Osteocyte (in vitro differentiated cells): ENCODE measurements around the gene BBS5. TPM values are rescaled to one million over a fixed set of nuclear protein-coding genes. Genes with fewer than 3 reads are reported as not detected.

ENCODE experiments used
- DNase-seq: peaks from one replicate; pipeline ENCODE4 v3.0.0; 2021; ENCODE audit warnings: mixed read lengths; ENCODE audit not compliant: unreplicated experiment; ENCODE audit errors: extremely low spot score
- H3K27ac Mint-ChIP-seq: one replicate; pipeline ENCODE4 v1.8.0; 2021; ENCODE audit warnings: mild to moderate bottlenecking, mixed read lengths; ENCODE audit not compliant: unreplicated experiment
- H3K27me3 Mint-ChIP-seq: one replicate; pipeline ENCODE4 v1.8.0; 2021; ENCODE audit warnings: mixed read lengths; ENCODE audit not compliant: unreplicated experiment
- H3K36me3 Mint-ChIP-seq: one replicate; pipeline ENCODE4 v1.8.0; 2021; ENCODE audit warnings: mixed read lengths; ENCODE audit not compliant: unreplicated experiment
- H3K4me1 Mint-ChIP-seq: one replicate; pipeline ENCODE4 v1.8.0; 2021; ENCODE audit warnings: mixed read lengths; ENCODE audit not compliant: unreplicated experiment
- H3K4me3 Mint-ChIP-seq: one replicate; pipeline ENCODE4 v1.8.0; 2021; ENCODE audit warnings: mild to moderate bottlenecking, moderate library complexity, mixed read lengths; ENCODE audit not compliant: unreplicated experiment
- H3K9me3 Mint-ChIP-seq: one replicate; pipeline ENCODE4 v1.8.0; 2021; ENCODE audit warnings: mixed read lengths; ENCODE audit not compliant: unreplicated experiment
- total RNA-seq: library from RNA; stranded (reverse); gene quantifications from 2 replicates; pipeline ENCODE4 v1.2.1, GENCODE V29; 2021
- TF ChIP-seq, protein P1 (sequence below): fragments of 200-600 bp; sonication (generic); IDR thresholded peaks from 2 replicates; pipeline ENCODE4 v1.5.0; 2021; ENCODE audit warnings: antibody characterized with exemption, mild to moderate bottlenecking, moderate library complexity

The BBS5 gene
- total RNA-seq, 1 donor from 2014 or later, result 11.6 TPM

GRCh38 chr2:169462896-169463695, 16.2 kb upstream of the BBS5 start:
- TF ChIP-seq, protein P1, sequence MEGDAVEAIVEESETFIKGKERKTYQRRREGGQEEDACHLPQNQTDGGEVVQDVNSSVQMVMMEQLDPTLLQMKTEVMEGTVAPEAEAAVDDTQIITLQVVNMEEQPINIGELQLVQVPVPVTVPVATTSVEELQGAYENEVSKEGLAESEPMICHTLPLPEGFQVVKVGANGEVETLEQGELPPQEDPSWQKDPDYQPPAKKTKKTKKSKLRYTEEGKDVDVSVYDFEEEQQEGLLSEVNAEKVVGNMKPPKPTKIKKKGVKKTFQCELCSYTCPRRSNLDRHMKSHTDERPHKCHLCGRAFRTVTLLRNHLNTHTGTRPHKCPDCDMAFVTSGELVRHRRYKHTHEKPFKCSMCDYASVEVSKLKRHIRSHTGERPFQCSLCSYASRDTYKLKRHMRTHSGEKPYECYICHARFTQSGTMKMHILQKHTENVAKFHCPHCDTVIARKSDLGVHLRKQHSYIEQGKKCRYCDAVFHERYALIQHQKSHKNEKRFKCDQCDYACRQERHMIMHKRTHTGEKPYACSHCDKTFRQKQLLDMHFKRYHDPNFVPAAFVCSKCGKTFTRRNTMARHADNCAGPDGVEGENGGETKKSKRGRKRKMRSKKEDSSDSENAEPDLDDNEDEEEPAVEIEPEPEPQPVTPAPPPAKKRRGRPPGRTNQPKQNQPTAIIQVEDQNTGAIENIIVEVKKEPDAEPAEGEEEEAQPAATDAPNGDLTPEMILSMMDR, result no peak
- H3K9me3 Mint-ChIP-seq, result no peaks in the 10 kb centered on the region
- no peaks in the 10 kb centered on the region for H3K36me3 Mint-ChIP-seq
- no peak for DNase-seq
- peaks cover 13% of the 10 kb centered on the region for H3K4me1 Mint-ChIP-seq
- H3K27ac Mint-ChIP-seq, result peak overlapping the region; percentile 62
- H3K4me3 Mint-ChIP-seq, result no peak overlapping the region
- peaks cover 8% of the 10 kb centered on the region for H3K27me3 Mint-ChIP-seq

GRCh38 chr2:169464466-169464865, 14.8 kb upstream of the BBS5 start:
- Mint-ChIP-seq H3K36me3 (no peaks in the 10 kb centered on the region), H3K4me1 (peaks cover 13% of the 10 kb centered on the region), H3K27ac (no peak overlapping the region), H3K4me3 (no peak overlapping the region), H3K9me3 (no peaks in the 10 kb centered on the region), H3K27me3 (peaks cover 3% of the 10 kb centered on the region)
- TF ChIP-seq, protein P1, result no peak
- DNase-seq, result no peak

DNA sequence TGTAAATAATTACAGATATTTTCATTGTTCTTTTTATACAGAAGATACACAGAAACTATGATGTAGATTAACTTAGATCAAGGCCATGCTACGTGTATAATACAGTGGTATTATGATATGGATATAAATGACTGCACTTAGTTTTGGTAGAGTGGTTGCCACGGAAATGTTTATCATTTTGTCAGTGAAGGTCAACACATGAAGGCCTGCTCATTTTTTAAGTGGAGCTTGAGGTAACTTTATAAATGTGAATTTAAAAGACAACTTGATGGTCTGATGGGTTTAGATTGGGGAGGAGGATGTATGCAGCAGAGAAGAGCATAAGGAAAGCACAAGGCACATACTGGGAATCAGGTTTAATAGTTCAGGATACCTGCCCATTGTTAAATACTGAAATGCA, 14.4 kb upstream of the BBS5 start:
- H3K9me3 Mint-ChIP-seq, result no peaks in the 10 kb centered on the region
- H3K36me3 Mint-ChIP-seq, result no peaks in the 10 kb centered on the region
- H3K4me3 Mint-ChIP-seq, result no peak overlapping the region
- TF ChIP-seq, protein P1, result no peak
- H3K27me3 Mint-ChIP-seq, result peaks cover 2% of the 10 kb centered on the region
- H3K4me1 Mint-ChIP-seq, result peaks cover 13% of the 10 kb centered on the region
- no peak overlapping the region for H3K27ac Mint-ChIP-seq
- no peak for DNase-seq

DNA sequence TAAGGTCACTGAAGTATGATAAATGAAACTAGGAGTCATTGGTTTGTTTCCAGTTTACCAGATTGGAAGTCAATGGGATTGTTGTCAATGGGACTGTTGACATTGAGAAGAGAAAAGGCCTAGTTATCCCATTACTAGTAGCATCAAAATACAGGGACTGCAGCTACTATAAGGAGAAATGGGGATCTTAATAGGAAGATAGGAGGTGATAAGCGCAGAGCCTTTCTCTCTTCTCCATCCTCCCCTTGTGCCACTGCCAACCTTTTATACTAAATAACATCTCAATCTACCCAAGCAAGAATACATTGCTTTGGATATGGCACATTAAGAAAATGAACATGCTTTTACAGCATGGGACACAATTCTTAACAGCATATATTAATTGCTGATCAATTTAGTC, 10.5 kb upstream of the BBS5 start:
- Mint-ChIP-seq H3K9me3 (no peaks in the 10 kb centered on the region), H3K4me3 (no peak overlapping the region), H3K4me1 (peaks cover 2% of the 10 kb centered on the region), H3K27me3 (peaks cover 8% of the 10 kb centered on the region), H3K27ac (no peak overlapping the region), H3K36me3 (no peaks in the 10 kb centered on the region)
- TF ChIP-seq, protein P1, result no peak
- no peak for DNase-seq

DNA sequence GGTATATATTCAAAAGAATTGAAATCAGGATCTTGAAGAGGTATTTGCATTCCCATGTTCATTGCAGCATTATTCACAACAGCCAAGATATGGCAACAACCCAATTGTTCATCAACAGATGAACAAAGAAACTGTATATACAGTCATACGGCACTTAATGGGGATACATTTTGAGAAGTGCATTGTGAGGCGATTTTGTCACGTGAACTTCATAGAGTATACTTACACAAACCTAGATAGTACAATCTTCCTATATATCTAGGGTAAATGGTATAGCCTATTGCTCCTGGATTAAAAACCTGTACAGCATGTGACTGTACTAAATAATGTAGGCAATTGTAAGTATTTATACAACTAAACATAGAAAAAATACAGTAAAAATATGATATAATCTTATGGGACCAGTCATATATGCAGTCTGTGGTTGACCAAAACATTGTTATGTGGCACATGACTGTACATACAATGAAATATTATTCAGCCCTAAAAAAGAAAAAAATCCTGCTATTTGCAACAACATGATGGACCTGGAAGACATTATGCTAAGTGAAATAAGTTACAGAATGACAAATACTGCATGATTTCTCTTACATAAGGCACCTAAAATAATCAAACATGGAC, 9.2 kb upstream of the BBS5 start:
- no peaks in the 10 kb centered on the region for H3K4me1 Mint-ChIP-seq
- no peak overlapping the region for H3K4me3 Mint-ChIP-seq
- H3K27ac Mint-ChIP-seq, result no peak overlapping the region
- TF ChIP-seq, protein P1, result no peak
- peaks cover 8% of the 10 kb centered on the region for H3K27me3 Mint-ChIP-seq
- no peaks in the 10 kb centered on the region for H3K9me3 Mint-ChIP-seq
- no peak for DNase-seq
- H3K36me3 Mint-ChIP-seq, result no peaks in the 10 kb centered on the region
